ENCODE results near the gene ENAH. TPM values are rescaled to one million over a fixed set of nuclear protein-coding genes. Genes with fewer than 3 reads are reported as not detected.
"Not testable (repeated sequence)": the region's sequence is repeated elsewhere in the genome, so short reads cannot be mapped to it uniquely, and the experiment has no call there.

The ENAH gene
- total RNA-seq, 1 experiment from 2014 or later, result 285 TPM

DNA sequence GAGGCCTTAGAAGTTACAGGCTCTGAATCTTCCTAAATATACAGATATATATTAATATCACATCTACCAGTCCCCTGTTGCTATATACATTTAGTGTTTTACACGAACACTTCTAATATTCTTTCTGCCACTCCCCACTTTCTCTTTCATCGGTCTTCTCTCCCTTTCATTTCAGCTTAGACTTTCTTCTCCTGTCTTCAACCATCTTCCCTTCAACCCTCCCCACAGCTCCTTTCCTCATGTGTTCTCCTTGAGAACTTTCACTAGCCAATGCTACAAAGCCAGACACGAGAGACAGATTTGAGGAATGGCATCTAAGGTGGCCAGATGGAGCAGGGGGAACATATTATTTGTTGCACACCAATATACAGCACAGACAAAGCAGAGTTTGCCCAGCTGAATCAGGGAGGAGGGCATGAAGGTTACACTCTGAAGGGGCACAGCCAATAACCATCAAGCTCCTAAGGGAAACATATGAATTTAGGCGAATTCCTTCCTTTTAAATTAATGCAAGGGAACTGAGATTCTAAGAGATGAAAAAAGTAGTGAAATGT lies 141.0 kb downstream of the ENAH start:
- Histone ChIP-seq H3K9ac (ENCODE audit: extremely low read depth, insufficient read length, low read length) (no peak overlapping the region), H3K9me3 (ENCODE audit: control insufficient read depth, low read depth, low read length) (no peaks in the 10 kb centered on the region), H3T11ph (ENCODE audit: low read length) (no peak overlapping the region), H2AK5ac (ENCODE audit: insufficient read length, low read length) (no peak overlapping the region), H4K91ac (ENCODE audit: insufficient read length, low read depth, low read length) (no peak overlapping the region), H3K56ac (ENCODE audit: insufficient read length, low read depth, low read length) (no peak overlapping the region), H2AFZ (ENCODE audit: low read length) (no peak overlapping the region), H3K4me2 (ENCODE audit: insufficient read depth, insufficient read length, low read length) (no peak overlapping the region), H3K4ac (ENCODE audit: low read depth, low read length) (no peak overlapping the region), H3K27ac (ENCODE audit: insufficient read length, low read depth, low read length) (no peak overlapping the region), H4K20me1 (ENCODE audit: control insufficient read depth, insufficient read depth, insufficient read length) (no peaks in the 10 kb centered on the region), H2BK12ac (ENCODE audit: insufficient read length, low read depth, low read length) (no peak overlapping the region), H3K18ac (ENCODE audit: insufficient read length, low read depth, low read length) (no peak overlapping the region), H2BK20ac (ENCODE audit: low read depth, low read length, poor library complexity, severe bottlenecking) (no peak overlapping the region), H3K23me2 (ENCODE audit: insufficient read length, low read depth, low read length, poor library complexity, severe bottlenecking) (no peaks in the 10 kb centered on the region), H3K27me3 (ENCODE audit: insufficient read depth, low read length) (no peaks in the 10 kb centered on the region), H2BK120ac (ENCODE audit: low read depth, low read length, poor library complexity, severe bottlenecking) (no peak overlapping the region), H4K5ac (ENCODE audit: insufficient read length, low read depth, low read length) (no peak overlapping the region), H3K4me1 (ENCODE audit: insufficient read depth, low read length) (peaks cover 10% of the 10 kb centered on the region; the same call in 1 of the 2 replicates), H2BK15ac (ENCODE audit: low read depth, low read length) (no peak overlapping the region), H3K23ac (ENCODE audit: insufficient read length, low read depth, low read length) (no peak overlapping the region), H4K8ac (replicated peaks; ENCODE audit: insufficient read length, low read depth, low read length) (no peak overlapping the region), H3K14ac (ENCODE audit: insufficient read depth, low read length) (no peak overlapping the region), H3K79me2 (ENCODE audit: insufficient read depth, low read length) (no peaks in the 10 kb centered on the region), H3K79me1 (ENCODE audit: insufficient read depth, low read depth, low read length, poor library complexity, severe bottlenecking) (no peaks in the 10 kb centered on the region), H2BK5ac (ENCODE audit: insufficient read length, low read length) (no peak overlapping the region)
- Mint-ChIP-seq H3K4me1 (peaks cover 54 to 58% of the 10 kb centered on the region in 2 experiments), H3K27ac (peak overlapping the region; percentile 20 to 87 (median 85); a peak in 6 of 7 replicates), H3K27me3 (ENCODE audit: low read depth) (no peaks in the 10 kb centered on the region), H3K9me3 (no peaks in the 10 kb centered on the region), H3K36me3 (ENCODE audit: insufficient read depth in 1 of 3, low read depth in 3 of 3) (peaks cover 21 to 45% (median 43%) of the 10 kb centered on the region in 3 experiments), H3K4me3 (no peak overlapping the region)
- TF ChIP-seq, protein P1, sequence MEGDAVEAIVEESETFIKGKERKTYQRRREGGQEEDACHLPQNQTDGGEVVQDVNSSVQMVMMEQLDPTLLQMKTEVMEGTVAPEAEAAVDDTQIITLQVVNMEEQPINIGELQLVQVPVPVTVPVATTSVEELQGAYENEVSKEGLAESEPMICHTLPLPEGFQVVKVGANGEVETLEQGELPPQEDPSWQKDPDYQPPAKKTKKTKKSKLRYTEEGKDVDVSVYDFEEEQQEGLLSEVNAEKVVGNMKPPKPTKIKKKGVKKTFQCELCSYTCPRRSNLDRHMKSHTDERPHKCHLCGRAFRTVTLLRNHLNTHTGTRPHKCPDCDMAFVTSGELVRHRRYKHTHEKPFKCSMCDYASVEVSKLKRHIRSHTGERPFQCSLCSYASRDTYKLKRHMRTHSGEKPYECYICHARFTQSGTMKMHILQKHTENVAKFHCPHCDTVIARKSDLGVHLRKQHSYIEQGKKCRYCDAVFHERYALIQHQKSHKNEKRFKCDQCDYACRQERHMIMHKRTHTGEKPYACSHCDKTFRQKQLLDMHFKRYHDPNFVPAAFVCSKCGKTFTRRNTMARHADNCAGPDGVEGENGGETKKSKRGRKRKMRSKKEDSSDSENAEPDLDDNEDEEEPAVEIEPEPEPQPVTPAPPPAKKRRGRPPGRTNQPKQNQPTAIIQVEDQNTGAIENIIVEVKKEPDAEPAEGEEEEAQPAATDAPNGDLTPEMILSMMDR (conservative IDR thresholded peaks at IDR 0.05), result no peak
- no CpG with 5 or more reads among the region's 4 CpGs for WGBS (ENCODE audit: extremely low coverage, insufficient read length, low lambda C conversion rate)
- no peak for DNase-seq

DNA sequence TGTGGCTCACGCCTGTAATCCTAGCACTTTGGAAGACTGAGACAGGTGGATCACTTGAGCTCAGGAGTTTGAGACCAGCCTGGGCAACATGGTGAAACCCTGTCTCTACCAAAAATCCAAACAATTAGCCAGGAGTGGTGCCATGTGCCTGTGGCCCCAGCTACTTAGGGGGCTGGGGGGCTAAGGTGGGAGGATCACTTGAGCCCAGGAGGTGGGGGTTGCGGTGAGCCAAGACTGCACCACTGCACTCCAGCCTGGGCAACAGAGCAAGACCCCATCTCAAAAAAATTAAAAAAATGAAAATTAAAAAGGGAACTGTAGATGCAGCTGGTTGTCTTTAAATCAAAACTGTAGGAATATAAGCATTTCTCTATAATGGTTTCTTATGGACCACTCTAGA lies 142.2 kb downstream of the ENAH start:
- not testable (repeated sequence) for DNase-seq; H4K5ac ChIP-seq (ENCODE audit: insufficient read length, low read depth, low read length); H2BK120ac ChIP-seq (ENCODE audit: low read depth, low read length, poor library complexity, severe bottlenecking); H3K23me2 ChIP-seq (ENCODE audit: insufficient read length, low read depth, low read length, poor library complexity, severe bottlenecking); H3K27me3 Mint-ChIP-seq (ENCODE audit: low read depth); H3K56ac ChIP-seq (ENCODE audit: insufficient read length, low read depth, low read length); H2BK15ac ChIP-seq (ENCODE audit: low read depth, low read length); H4K8ac ChIP-seq (replicated peaks; ENCODE audit: insufficient read length, low read depth, low read length); H2BK20ac ChIP-seq (ENCODE audit: low read depth, low read length, poor library complexity, severe bottlenecking); H3K14ac ChIP-seq (ENCODE audit: insufficient read depth, low read length); H3K23ac ChIP-seq (ENCODE audit: insufficient read length, low read depth, low read length); H3K4me3 Mint-ChIP-seq; H3K27me3 ChIP-seq (ENCODE audit: insufficient read depth, low read length); H3K79me2 ChIP-seq (ENCODE audit: insufficient read depth, low read length); H2BK5ac ChIP-seq (ENCODE audit: insufficient read length, low read length); H3K9me3 Mint-ChIP-seq; H2AK5ac ChIP-seq (ENCODE audit: insufficient read length, low read length); H3K4me1 ChIP-seq (ENCODE audit: insufficient read depth, low read length); H3K4me2 ChIP-seq (ENCODE audit: insufficient read depth, insufficient read length, low read length); H3K79me1 ChIP-seq (ENCODE audit: insufficient read depth, low read depth, low read length, poor library complexity, severe bottlenecking); H3K9me3 ChIP-seq (ENCODE audit: control insufficient read depth, low read depth, low read length); H4K91ac ChIP-seq (ENCODE audit: insufficient read length, low read depth, low read length); H2BK12ac ChIP-seq (ENCODE audit: insufficient read length, low read depth, low read length); H4K20me1 ChIP-seq (ENCODE audit: control insufficient read depth, insufficient read depth, insufficient read length); H2AFZ ChIP-seq (ENCODE audit: low read length); H3K9ac ChIP-seq (ENCODE audit: extremely low read depth, insufficient read length, low read length); H3K18ac ChIP-seq (ENCODE audit: insufficient read length, low read depth, low read length); H3K27ac ChIP-seq (ENCODE audit: insufficient read length, low read depth, low read length); H3T11ph ChIP-seq (ENCODE audit: low read length); H3K4ac ChIP-seq (ENCODE audit: low read depth, low read length)
- WGBS (ENCODE audit: extremely low coverage, insufficient read length, low lambda C conversion rate), result no CpG with 5 or more reads among the region's 2 CpGs
- Mint-ChIP-seq H3K36me3 (ENCODE audit: insufficient read depth in 1 of 3, low read depth in 3 of 3) (peaks cover 27 to 53% (median 53%) of the 10 kb centered on the region in 3 experiments), H3K27ac (peak overlapping the region in 1 of 3 experiments; percentile 87; a peak in 1 of 7 replicates), H3K4me1 (peaks cover 47 to 51% of the 10 kb centered on the region in 2 experiments)
